ACC112 (cell line): ENCODE results near the gene PPIL4.

Experiments used
- H2AFZ ChIP-seq: fragments of 200-600 bp; sonication (generic); one replicate; pipeline ENCODE4 v1.6.0; 2017; ENCODE audit warnings: antibody characterized with exemption, low read length; ENCODE audit not compliant: unreplicated experiment
- H3K27ac ChIP-seq: fragments of 200-600 bp; sonication (generic); 2 replicates; pipeline ENCODE4 v1.5.1; 2014; ENCODE audit warnings: low read depth, mild to moderate bottlenecking, antibody characterized with exemption, low read length, moderate library complexity
- H3K27me3 ChIP-seq: fragments of 200-600 bp; sonication (generic); 2 replicates; pipeline ENCODE4 v1.6.1; 2014; ENCODE audit warnings: mild to moderate bottlenecking, antibody characterized with exemption, low read length, moderate library complexity, mixed read lengths; ENCODE audit not compliant: insufficient read depth
- H3K36me3 ChIP-seq: fragments of 200-600 bp; sonication (generic); 2 replicates; pipeline ENCODE4 v1.6.1; 2016; ENCODE audit warnings: mild to moderate bottlenecking, antibody characterized with exemption, low read length, moderate library complexity, mixed read lengths; ENCODE audit not compliant: insufficient read depth
- H3K4me1 ChIP-seq: fragments of 200-600 bp; sonication (generic); one replicate; pipeline ENCODE4 v1.6.1; 2016; ENCODE audit warnings: low read length, mixed read lengths; ENCODE audit not compliant: insufficient read depth, unreplicated experiment, control insufficient read depth
- H3K4me3 ChIP-seq: fragments of 200-600 bp; sonication (generic); 2 replicates; pipeline ENCODE4 v1.5.1; 2014; ENCODE audit warnings: mild to moderate bottlenecking, low read depth, low read length
- H3K79me2 ChIP-seq: fragments of 200-600 bp; sonication (generic); one replicate; pipeline ENCODE4 v1.6.0; 2016; ENCODE audit warnings: low read length; ENCODE audit not compliant: control insufficient read depth, unreplicated experiment, insufficient read depth

Gene PPIL4

DNA sequence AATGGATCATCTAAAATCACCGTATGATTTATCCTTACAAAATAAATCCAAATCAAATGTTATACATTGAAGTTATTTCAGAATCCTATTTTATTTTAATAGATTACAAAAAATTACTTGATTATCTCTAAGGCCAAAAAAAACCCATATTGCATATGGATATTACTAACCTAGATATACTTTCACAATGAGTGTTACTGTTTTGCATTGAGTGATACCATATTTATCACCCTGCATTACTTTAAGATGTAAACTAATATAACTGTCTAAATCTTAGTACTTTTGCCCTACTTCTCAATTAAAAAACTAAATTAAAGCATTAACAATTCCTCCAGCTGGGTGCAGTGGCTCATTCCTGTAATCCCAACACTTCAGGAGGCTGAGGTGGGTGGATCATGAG lies 11.1 kb downstream of the PPIL4 start:
- Histone ChIP-seq H3K27ac (no peak overlapping the region), H2AFZ (no peak overlapping the region), H3K79me2 (no peaks in the 10 kb centered on the region), H3K4me3 (no peak overlapping the region), H3K36me3 (peaks cover 36% of the 10 kb centered on the region), H3K4me1 (no peaks in the 10 kb centered on the region), H3K27me3 (no peaks in the 10 kb centered on the region)

DNA sequence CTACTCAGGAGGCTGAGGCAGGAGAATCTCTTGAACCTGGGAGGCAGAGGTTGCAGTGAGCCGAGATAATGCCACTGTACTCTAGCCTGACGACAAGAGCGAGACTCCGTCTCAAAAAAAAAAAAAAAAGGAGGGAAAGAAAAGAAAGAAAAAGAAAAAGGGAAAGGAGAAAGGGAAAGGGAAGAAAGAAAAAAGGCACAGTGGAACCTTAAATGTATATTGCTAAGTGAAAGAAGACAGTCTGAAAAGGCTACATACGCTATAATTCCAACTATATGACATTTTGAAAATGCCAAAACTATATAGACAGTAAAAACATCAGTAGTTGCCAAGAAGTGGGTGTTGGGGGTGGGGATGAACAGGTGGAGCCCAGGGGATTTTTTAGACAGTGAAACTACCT lies 16.2 kb downstream of the PPIL4 start:
- peaks cover 31% of the 10 kb centered on the region for H3K36me3 ChIP-seq

DNA sequence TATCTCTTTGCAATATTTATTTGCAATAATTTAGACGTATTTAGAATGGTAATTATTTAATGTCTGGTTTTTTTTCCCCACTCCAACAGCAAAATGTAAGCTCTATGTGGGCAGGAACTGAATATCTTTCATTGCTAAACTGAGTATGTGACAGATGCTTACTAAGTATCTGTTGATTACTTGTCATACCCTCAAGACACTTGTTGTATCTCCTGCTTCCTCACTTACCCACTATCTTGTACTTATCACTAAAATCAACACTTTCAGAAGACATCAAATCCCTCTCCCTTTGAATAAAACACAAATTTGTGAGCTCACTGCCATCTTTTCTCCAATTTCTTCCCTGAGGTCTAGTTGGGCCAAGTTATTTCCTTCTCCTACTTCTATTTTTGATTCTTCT lies 30.3 kb downstream of the PPIL4 start:
- no peak overlapping the region for H2AFZ ChIP-seq
- peaks cover 14% of the 10 kb centered on the region; the same call in 1 of the 2 replicates for H3K36me3 ChIP-seq
- H3K27me3 ChIP-seq, result no peaks in the 10 kb centered on the region
- H3K79me2 ChIP-seq, result no peaks in the 10 kb centered on the region
- no peak overlapping the region for H3K27ac ChIP-seq
- no peaks in the 10 kb centered on the region for H3K4me1 ChIP-seq
- H3K4me3 ChIP-seq, result no peak overlapping the region

More for the DNA sequence above, 16.2 kb downstream of the PPIL4 start:
- Histone ChIP-seq H3K4me1 (no peaks in the 10 kb centered on the region), H3K4me3 (no peak overlapping the region), H3K79me2 (peaks cover 6% of the 10 kb centered on the region), H2AFZ (no peak overlapping the region), H3K27ac (no peak overlapping the region), H3K27me3 (no peaks in the 10 kb centered on the region)

DNA sequence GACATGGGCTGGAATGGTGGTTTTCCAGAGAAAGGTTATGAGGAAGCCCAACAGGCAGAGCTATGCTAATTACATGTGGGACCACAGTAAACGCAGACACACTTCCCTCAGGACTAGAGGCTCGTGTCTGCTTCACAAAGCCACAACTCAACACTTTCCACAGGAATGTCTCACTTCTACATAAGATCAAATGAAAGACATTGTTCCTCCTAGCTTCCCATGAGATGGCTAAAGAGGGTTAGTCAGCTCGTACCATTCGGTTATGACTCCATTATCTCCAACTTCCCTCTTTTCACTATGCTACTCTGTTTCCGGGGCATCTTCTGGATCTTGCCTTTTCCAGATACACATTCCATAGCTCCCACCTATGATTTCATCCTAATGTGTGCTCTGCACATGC lies 31.9 kb downstream of the PPIL4 start:
- H3K4me1 ChIP-seq, result no peaks in the 10 kb centered on the region
- no peaks in the 10 kb centered on the region for H3K79me2 ChIP-seq
- no peaks in the 10 kb centered on the region for H3K27me3 ChIP-seq
- H3K36me3 ChIP-seq, result peaks cover 14% of the 10 kb centered on the region; the same call in 1 of the 2 replicates
- H2AFZ ChIP-seq, result no peak overlapping the region
- no peak overlapping the region for H3K27ac ChIP-seq
- no peak overlapping the region for H3K4me3 ChIP-seq

DNA sequence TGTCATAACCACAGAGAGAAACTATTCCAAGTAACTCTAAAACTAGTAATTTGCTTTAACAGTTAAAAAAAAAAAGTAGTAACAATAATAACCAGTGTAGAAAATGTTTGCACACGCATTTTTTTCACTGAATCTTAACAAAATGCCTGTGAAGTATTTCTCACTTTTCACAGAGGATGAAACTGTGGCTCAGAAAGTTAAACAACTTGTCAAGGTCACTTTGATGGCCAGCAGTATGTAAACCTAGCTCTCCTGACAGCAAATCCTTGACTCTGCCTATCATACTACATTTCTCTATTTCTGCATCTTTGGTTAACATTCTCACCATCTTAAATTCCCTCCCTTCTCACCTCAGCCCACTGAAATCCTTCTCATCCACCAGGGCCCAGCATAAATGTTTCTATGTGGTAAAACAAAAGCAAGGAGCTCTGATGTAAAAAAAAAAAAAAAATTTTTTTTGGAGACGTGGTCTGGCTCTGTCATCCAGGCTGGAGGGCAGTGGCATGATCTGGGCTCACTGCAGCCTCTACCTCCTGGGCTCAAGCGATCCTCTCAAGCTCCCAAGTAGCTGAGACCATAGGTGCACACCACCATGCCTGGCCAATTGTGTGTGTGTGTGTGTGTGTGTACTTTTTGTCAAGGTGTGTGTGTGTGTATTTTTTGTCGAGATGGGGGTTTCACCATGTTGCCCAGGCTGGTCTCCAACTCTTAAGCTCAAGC lies 34.9 kb downstream of the PPIL4 start:
- Histone ChIP-seq H3K79me2 (no peaks in the 10 kb centered on the region), H3K27ac (no peak overlapping the region), H3K4me3 (no peak overlapping the region), H2AFZ (no peak overlapping the region), H3K4me1 (no peaks in the 10 kb centered on the region), H3K27me3 (no peaks in the 10 kb centered on the region), H3K36me3 (0 out of 2 replicates have a peak, but pooled peaks cover 9% of the 10 kb centered on the region)

DNA sequence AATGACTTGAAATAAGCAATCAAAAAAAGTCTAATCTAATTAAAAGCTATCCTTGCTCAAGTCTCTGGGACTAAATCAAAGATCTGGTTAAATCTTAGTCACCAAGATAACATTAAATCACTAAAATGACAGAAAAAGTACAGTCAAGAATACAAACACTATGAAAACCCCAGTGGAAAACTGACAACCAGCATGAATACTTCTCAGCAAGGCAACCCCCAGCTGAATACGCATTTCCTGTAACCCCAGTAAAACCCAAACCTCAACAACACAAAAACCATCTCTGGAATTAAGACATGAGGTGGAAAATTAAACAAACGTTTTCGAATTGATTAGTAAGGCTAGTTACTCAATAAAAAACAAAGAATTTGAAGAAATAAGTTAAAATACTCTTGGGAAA lies 37.4 kb downstream of the PPIL4 start:
- Histone ChIP-seq H3K79me2 (no peaks in the 10 kb centered on the region), H3K27ac (no peak overlapping the region), H3K4me3 (no peak overlapping the region), H3K4me1 (no peaks in the 10 kb centered on the region), H3K27me3 (no peaks in the 10 kb centered on the region), H2AFZ (no peak overlapping the region), H3K36me3 (0 out of 2 replicates have a peak, but pooled peaks cover 9% of the 10 kb centered on the region)

DNA sequence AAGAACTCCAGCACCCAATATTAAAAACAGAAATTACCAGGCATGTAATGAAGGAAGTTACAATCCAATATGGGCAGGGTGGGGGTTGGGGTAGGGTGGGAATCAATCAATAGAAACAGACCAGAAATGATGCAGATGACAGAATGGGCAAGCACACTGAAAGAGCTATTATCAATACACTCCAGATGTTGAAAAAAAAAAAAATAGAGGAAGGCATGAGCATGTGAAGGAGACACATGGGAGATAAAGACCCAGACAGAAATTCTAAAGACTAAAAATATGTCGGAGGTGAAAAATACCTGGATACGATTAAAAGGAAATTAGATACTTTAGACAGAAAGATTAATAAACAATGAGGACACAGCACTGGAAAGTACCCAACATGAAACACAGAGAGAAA lies 42.0 kb downstream of the PPIL4 start:
- H3K79me2 ChIP-seq, result no peaks in the 10 kb centered on the region
- peaks cover 5% of the 10 kb centered on the region for H3K4me1 ChIP-seq
- H3K4me3 ChIP-seq, result no peak overlapping the region
- H2AFZ ChIP-seq, result no peak overlapping the region
- no peaks in the 10 kb centered on the region for H3K27me3 ChIP-seq
- no peak overlapping the region for H3K27ac ChIP-seq
- H3K36me3 ChIP-seq, result 0 out of 2 replicates have a peak, but pooled peaks cover 5% of the 10 kb centered on the region

DNA sequence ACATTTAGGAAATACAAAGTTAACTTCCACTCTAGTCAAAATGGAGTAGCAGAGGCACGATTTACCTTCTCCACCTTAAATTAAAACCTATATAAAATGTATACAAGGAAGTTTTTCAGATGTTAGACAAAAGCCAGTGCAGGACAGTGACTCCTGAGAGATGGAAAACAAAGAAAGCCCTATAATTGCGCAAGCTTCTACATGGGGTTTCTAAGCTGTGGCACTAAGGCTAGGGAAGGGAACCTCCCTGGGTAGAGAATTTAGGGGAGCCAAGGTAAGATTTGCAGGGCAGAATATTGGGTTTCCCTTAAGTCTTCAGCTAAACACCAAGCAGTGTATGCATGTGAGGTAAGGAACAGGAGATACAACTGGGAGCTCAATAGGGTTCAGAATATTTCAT lies 42.6 kb downstream of the PPIL4 start:
- no peak overlapping the region for H2AFZ ChIP-seq
- no peaks in the 10 kb centered on the region for H3K27me3 ChIP-seq
- no peak overlapping the region for H3K4me3 ChIP-seq
- H3K36me3 ChIP-seq, result 0 out of 2 replicates have a peak, but pooled peaks cover 5% of the 10 kb centered on the region
- H3K79me2 ChIP-seq, result no peaks in the 10 kb centered on the region
- no peak overlapping the region for H3K27ac ChIP-seq
- H3K4me1 ChIP-seq, result peaks cover 9% of the 10 kb centered on the region

DNA sequence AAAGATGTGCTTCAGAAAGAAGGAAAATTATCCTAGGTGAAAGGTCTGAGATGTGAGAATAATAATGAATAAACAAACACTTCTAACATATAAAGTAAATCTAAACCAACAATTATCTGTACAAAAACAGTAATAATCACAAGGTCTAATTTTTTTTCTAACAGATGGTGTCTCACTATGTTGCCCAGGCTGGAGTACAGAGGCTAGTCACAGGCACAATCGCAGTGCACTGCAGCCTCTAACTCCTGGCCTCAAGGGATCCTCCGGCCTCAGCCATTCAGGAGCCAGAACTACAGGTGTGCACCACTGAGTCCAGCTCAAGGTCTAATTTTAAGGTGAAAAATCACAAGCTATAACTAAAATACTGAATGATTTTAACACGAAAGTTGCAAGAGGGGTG lies 44.1 kb downstream of the PPIL4 start:
- H3K79me2 ChIP-seq, result no peaks in the 10 kb centered on the region
- no peaks in the 10 kb centered on the region for H3K27me3 ChIP-seq
- no peaks in the 10 kb centered on the region for H3K36me3 ChIP-seq
- no peak overlapping the region for H2AFZ ChIP-seq
- H3K4me3 ChIP-seq, result no peak overlapping the region
- H3K4me1 ChIP-seq, result peaks cover 10% of the 10 kb centered on the region
- H3K27ac ChIP-seq, result no peak overlapping the region

DNA sequence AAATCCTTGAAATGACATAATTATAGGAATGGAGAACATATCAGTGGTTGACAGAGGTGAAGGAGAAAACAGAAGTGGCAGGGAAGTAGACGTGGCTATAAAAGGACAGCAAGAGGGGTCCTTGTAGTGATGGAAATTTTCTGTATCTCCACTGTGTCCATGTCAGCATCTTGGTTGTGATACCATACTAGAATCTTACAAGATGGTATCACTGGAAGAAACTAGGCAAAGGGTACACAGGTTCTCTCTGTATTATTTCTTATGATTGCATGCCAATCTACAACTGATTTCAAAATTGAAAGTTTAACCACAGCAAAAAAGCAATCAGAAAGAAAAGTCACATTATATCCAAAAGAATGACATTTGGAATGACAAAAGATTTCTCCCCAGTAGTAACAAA lies 44.6 kb downstream of the PPIL4 start:
- Histone ChIP-seq H3K79me2 (no peaks in the 10 kb centered on the region), H3K4me3 (no peak overlapping the region), H3K27ac (no peak overlapping the region), H3K4me1 (peaks cover 16% of the 10 kb centered on the region), H3K36me3 (no peaks in the 10 kb centered on the region), H2AFZ (no peak overlapping the region), H3K27me3 (no peaks in the 10 kb centered on the region)

DNA sequence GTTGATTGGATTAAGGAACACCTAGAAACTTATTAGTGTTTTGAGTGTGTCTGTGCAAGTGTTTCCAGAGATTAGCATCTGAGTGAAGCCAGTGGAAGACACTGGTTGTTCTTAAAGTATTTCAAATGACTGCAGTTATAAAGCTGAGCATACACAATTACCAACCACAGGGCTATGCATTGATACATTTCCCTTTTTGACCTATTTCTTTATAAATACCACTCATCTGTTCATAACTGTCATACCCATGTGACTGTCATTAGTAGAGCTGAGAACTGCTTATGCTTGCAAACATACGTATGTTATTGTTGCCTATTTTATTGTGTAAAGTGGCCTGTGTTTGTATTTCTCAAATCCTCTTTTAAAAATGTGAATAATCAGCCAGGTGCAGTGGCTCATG lies 45.7 kb downstream of the PPIL4 start:
- Histone ChIP-seq H3K4me3 (no peak overlapping the region), H3K27me3 (no peaks in the 10 kb centered on the region), H3K4me1 (peaks cover 19% of the 10 kb centered on the region), H2AFZ (no peak overlapping the region), H3K27ac (no peak overlapping the region), H3K79me2 (no peaks in the 10 kb centered on the region), H3K36me3 (no peaks in the 10 kb centered on the region)
